ENCODE data around the gene CCDC88C.

CCDC88C gene

GRCh38 chr14:91344096-91344495 is 73.5 kb downstream of the CCDC88C start:
- DNase-seq = no peak

- DNase-seq = no peak
Measured at GRCh38 chr14:91343051-91343450, 74.6 kb downstream of the CCDC88C start.

- no peak for DNase-seq
Measured at GRCh38 chr14:91342206-91342760, 75.3 kb downstream of the CCDC88C start.

GRCh38 chr14:91341751-91342154 is 75.9 kb downstream of the CCDC88C start:
- no peak for DNase-seq

GRCh38 chr14:91341334-91341733 is 76.3 kb downstream of the CCDC88C start:
- no peak for DNase-seq

- DNase-seq = no peak
Measured at GRCh38 chr14:91339671-91340369, 77.8 kb downstream of the CCDC88C start.

- no peak for DNase-seq
Measured at GRCh38 chr14:91339076-91339475, 78.5 kb downstream of the CCDC88C start.

GRCh38 chr14:91338379-91338778 is 79.2 kb downstream of the CCDC88C start:
- DNase-seq = no peak

GRCh38 chr14:91337699-91338335 is 79.8 kb downstream of the CCDC88C start:
- DNase-seq = no peak

- no peak for DNase-seq
Measured at GRCh38 chr14:91336093-91336450, 81.5 kb downstream of the CCDC88C start.

- no peak for DNase-seq
Measured at GRCh38 chr14:91335191-91336092, 82.2 kb downstream of the CCDC88C start.

GRCh38 chr14:91333650-91334039 is 84.0 kb downstream of the CCDC88C start:
- no peak for DNase-seq

GRCh38 chr14:91332986-91333649 is 84.5 kb downstream of the CCDC88C start:
- no peak for DNase-seq

GRCh38 chr14:91332171-91332985 is 85.2 kb downstream of the CCDC88C start:
- no peak for DNase-seq

GRCh38 chr14:91331721-91332120 is 85.9 kb downstream of the CCDC88C start:
- no peak for DNase-seq

- DNase-seq = no peak
Measured at GRCh38 chr14:91330856-91331255, 86.8 kb downstream of the CCDC88C start.

- no peak for DNase-seq
Measured at GRCh38 chr14:91330096-91330696, 87.4 kb downstream of the CCDC88C start.

- DNase-seq = no peak
Measured at GRCh38 chr14:91329486-91330014, 88.1 kb downstream of the CCDC88C start.

- no peak for DNase-seq
Measured at GRCh38 chr14:91328313-91329050, 89.1 kb downstream of the CCDC88C start.

- DNase-seq = no peak
Measured at GRCh38 chr14:91327661-91328312, 89.8 kb downstream of the CCDC88C start.

Data from NCI-H2081 (cell line).